ENCODE data around the gene FDX2. TPM values are rescaled to one million over a fixed set of nuclear protein-coding genes. Genes with fewer than 3 reads are reported as not detected.

Gene FDX2
- total and polyA plus RNA-seq, 4 donors = 9.6 to 38.4 (median 21.2) TPM

- H3K9ac ChIP-seq (ENCODE audit: insufficient read depth in 1 of 2, low read length in 2 of 2) = no peak overlapping the region
- H3K36me3 ChIP-seq (ENCODE audit: control insufficient read depth in 4 of 4, insufficient read depth in 4 of 4, low read length in 4 of 4) = peaks cover 2 to 70% (median 28%) of the 10 kb centered on the region in 4 donors
- DNase-seq = no peak
- H3K27ac ChIP-seq (ENCODE audit: low read depth in 1 of 2, low read length in 1 of 2) = no peak overlapping the region
- H3K4me3 ChIP-seq = no peak overlapping the region
- WGBS, 2 donors = 95 to 96% methylated on average over 12 of the region's 12 CpGs
- TF ChIP-seq, protein P1, sequence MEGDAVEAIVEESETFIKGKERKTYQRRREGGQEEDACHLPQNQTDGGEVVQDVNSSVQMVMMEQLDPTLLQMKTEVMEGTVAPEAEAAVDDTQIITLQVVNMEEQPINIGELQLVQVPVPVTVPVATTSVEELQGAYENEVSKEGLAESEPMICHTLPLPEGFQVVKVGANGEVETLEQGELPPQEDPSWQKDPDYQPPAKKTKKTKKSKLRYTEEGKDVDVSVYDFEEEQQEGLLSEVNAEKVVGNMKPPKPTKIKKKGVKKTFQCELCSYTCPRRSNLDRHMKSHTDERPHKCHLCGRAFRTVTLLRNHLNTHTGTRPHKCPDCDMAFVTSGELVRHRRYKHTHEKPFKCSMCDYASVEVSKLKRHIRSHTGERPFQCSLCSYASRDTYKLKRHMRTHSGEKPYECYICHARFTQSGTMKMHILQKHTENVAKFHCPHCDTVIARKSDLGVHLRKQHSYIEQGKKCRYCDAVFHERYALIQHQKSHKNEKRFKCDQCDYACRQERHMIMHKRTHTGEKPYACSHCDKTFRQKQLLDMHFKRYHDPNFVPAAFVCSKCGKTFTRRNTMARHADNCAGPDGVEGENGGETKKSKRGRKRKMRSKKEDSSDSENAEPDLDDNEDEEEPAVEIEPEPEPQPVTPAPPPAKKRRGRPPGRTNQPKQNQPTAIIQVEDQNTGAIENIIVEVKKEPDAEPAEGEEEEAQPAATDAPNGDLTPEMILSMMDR (IDR thresholded peaks at IDR 0.05; ENCODE audit: control extremely low read depth, extremely low read depth) = no peak
- H3K27me3 ChIP-seq (ENCODE audit: control insufficient read depth in 3 of 3, insufficient read depth in 3 of 3, low read length in 2 of 3) = no peaks in the 10 kb centered on the region
- no peak for ATAC-seq (ENCODE audit: insufficient read depth, low FRiP score)
- no peaks in the 10 kb centered on the region for H3K4me1 ChIP-seq (ENCODE audit: control insufficient read depth in 5 of 5, insufficient read depth in 5 of 5, low read length in 5 of 5)
- H3K9me3 ChIP-seq (ENCODE audit: control insufficient read depth in 4 of 4, insufficient read depth in 3 of 4, low read length in 3 of 4) = peaks cover 0 to 3% (median 1%) of the 10 kb centered on the region in 4 donors
Measured at GRCh38 chr19:10363789-10364281, 48.0 kb upstream of the FDX2 start.

- 95 to 96% methylated on average over 17 to 18 of the region's 18 CpGs for WGBS, 2 donors
- Histone ChIP-seq H3K36me3 (ENCODE audit: control insufficient read depth in 4 of 4, insufficient read depth in 4 of 4, low read length in 4 of 4) (peaks cover 2 to 74% (median 22%) of the 10 kb centered on the region in 4 donors), H3K27ac (ENCODE audit: low read depth in 1 of 2, low read length in 1 of 2) (no peak overlapping the region), H3K4me1 (ENCODE audit: control insufficient read depth in 5 of 5, insufficient read depth in 5 of 5, low read length in 5 of 5) (no peaks in the 10 kb centered on the region), H3K27me3 (ENCODE audit: control insufficient read depth in 3 of 3, insufficient read depth in 3 of 3, low read length in 2 of 3) (no peaks in the 10 kb centered on the region), H3K9me3 (ENCODE audit: control insufficient read depth in 4 of 4, insufficient read depth in 3 of 4, low read length in 3 of 4) (peaks cover 0 to 3% (median 0%) of the 10 kb centered on the region in 4 donors), H3K9ac (ENCODE audit: insufficient read depth in 1 of 2, low read length in 2 of 2) (no peak overlapping the region), H3K4me3 (no peak overlapping the region)
- ATAC-seq (ENCODE audit: insufficient read depth, low FRiP score) = no peak
- DNase-seq = no peak
- TF ChIP-seq, protein P1 (IDR thresholded peaks at IDR 0.05; ENCODE audit: control extremely low read depth, extremely low read depth) = no peak
Measured at GRCh38 chr19:10362259-10362658, 46.4 kb upstream of the FDX2 start.

- Histone ChIP-seq H3K9me3 (ENCODE audit: control insufficient read depth in 4 of 4, insufficient read depth in 3 of 4, low read length in 3 of 4) (peaks cover 0 to 3% (median 0%) of the 10 kb centered on the region in 4 donors), H3K4me3 (no peak overlapping the region), H3K36me3 (ENCODE audit: control insufficient read depth in 4 of 4, insufficient read depth in 4 of 4, low read length in 4 of 4) (peaks cover 2 to 75% (median 23%) of the 10 kb centered on the region in 4 donors), H3K4me1 (ENCODE audit: control insufficient read depth in 5 of 5, insufficient read depth in 5 of 5, low read length in 5 of 5) (no peaks in the 10 kb centered on the region), H3K27me3 (ENCODE audit: control insufficient read depth in 3 of 3, insufficient read depth in 3 of 3, low read length in 2 of 3) (no peaks in the 10 kb centered on the region), H3K27ac (ENCODE audit: low read depth in 1 of 2, low read length in 1 of 2) (no peak overlapping the region), H3K9ac (ENCODE audit: insufficient read depth in 1 of 2, low read length in 2 of 2) (no peak overlapping the region)
- ATAC-seq (ENCODE audit: insufficient read depth, low FRiP score) = no peak
- TF ChIP-seq, protein P1 (IDR thresholded peaks at IDR 0.05; ENCODE audit: control extremely low read depth, extremely low read depth) = no peak
- no peak for DNase-seq
- 89 to 90% methylated on average over 15 to 16 of the region's 16 CpGs for WGBS, 2 donors
Measured at GRCh38 chr19:10361569-10362011, 45.8 kb upstream of the FDX2 start.

- Histone ChIP-seq H3K4me3 (no peak overlapping the region), H3K27me3 (ENCODE audit: control insufficient read depth in 3 of 3, insufficient read depth in 3 of 3, low read length in 2 of 3) (no peaks in the 10 kb centered on the region), H3K36me3 (ENCODE audit: control insufficient read depth in 4 of 4, insufficient read depth in 4 of 4, low read length in 4 of 4) (peaks cover 2 to 65% (median 29%) of the 10 kb centered on the region in 4 donors), H3K27ac (ENCODE audit: low read depth in 1 of 2, low read length in 1 of 2) (no peak overlapping the region), H3K9ac (ENCODE audit: insufficient read depth in 1 of 2, low read length in 2 of 2) (no peak overlapping the region), H3K4me1 (ENCODE audit: control insufficient read depth in 5 of 5, insufficient read depth in 5 of 5, low read length in 5 of 5) (peaks cover 0 to 12% (median 0%) of the 10 kb centered on the region in 5 donors), H3K9me3 (ENCODE audit: control insufficient read depth in 4 of 4, insufficient read depth in 3 of 4, low read length in 3 of 4) (peaks cover 0 to 3% (median 0%) of the 10 kb centered on the region in 4 donors)
- WGBS, 2 donors = 92 to 97% methylated on average over 12 of the region's 12 CpGs
- TF ChIP-seq, protein P1 (IDR thresholded peaks at IDR 0.05; ENCODE audit: control extremely low read depth, extremely low read depth) = no peak
- no peak for ATAC-seq (ENCODE audit: insufficient read depth, low FRiP score)
- no peak for DNase-seq
Measured at GRCh38 chr19:10356431-10356830, 40.6 kb upstream of the FDX2 start.

All from lung (tissue), 12 donors.